ENCODE data around the gene LHFPL2. TPM values are rescaled to one million over a fixed set of nuclear protein-coding genes. Genes with fewer than 3 reads are reported as not detected.

Gene LHFPL2
- total RNA-seq, 1 donor from 2014 or later = 14.4 TPM

DNA sequence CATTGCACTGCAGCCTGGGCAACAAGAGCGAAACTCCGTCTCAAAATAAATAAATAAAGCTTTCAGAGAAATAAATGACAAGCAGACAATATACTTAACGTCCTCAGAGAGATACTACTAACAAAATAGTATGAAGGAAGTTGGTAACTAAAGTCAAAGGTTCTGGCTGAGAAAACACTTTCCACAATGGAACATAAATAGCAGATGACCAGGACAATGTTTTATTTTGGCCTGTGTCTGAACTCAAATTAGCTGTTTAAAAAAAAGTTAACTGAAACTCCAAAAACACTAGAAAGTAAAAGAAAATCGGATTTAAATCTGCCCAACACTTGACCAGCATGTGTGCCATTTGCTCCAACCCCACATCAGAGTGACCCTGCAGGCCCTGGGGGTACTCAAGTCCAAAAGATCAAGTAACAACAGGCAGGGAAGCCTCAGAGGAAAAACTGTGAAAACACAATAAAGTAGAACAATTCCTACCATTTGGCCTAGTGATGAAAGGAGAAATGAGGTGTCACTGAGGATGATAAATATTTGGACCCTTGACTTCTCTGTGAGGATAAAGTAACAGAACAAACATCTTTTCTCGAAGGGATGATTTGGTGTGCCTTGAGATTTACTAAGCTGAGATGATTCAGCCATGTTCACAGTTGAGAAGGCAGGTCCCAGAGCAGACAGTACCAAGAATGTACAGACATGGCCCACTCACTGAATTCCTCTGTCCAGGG lies 47.7 kb downstream of the LHFPL2 start:
- DNase-seq (ENCODE audit: low read depth) = peak; percentile 74
- TF ChIP-seq CTCF (conservative IDR thresholded peaks at IDR 0.05; ENCODE audit: low read depth, low read length) = no peak
- H3K4me3 ChIP-seq (ENCODE audit: low read depth, low read length) = no peak overlapping the region

GRCh38 chr5:78598973-78599372 lies 49.6 kb downstream of the LHFPL2 start:
- no peak for TF ChIP-seq CTCF (conservative IDR thresholded peaks at IDR 0.05; ENCODE audit: low read depth, low read length)
- no peak for DNase-seq (ENCODE audit: low read depth)
- H3K4me3 ChIP-seq (ENCODE audit: low read depth, low read length) = no peak overlapping the region

DNA sequence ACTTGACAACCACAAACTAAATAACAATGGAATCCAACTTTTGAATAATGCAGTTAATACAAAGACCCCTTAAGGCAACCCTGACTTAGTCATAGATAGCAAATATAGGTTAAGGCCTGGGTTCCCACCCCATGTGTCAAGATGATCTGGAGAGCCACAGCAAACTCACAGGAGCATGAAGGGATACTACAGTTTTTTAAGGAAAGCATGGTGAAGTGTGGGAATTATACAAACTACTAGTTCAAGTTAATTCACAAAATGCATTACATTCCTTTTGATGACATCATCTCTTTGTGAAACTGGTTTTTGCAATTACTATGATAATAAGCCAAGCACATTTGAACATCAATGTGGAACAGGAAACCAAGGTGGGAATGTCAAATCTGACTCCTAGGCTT lies 50.6 kb downstream of the LHFPL2 start:
- TF ChIP-seq CTCF (conservative IDR thresholded peaks at IDR 0.05; ENCODE audit: low read depth, low read length) = no peak
- no peak overlapping the region for H3K4me3 ChIP-seq (ENCODE audit: low read depth, low read length)
- no peak for DNase-seq (ENCODE audit: low read depth)

- DNase-seq (ENCODE audit: low read depth) = no peak
- no peak overlapping the region for H3K4me3 ChIP-seq (ENCODE audit: low read depth, low read length)
- TF ChIP-seq CTCF (conservative IDR thresholded peaks at IDR 0.05; ENCODE audit: low read depth, low read length) = no peak
Observed at GRCh38 chr5:78597068-78597973, 51.3 kb downstream of the LHFPL2 start.

DNA sequence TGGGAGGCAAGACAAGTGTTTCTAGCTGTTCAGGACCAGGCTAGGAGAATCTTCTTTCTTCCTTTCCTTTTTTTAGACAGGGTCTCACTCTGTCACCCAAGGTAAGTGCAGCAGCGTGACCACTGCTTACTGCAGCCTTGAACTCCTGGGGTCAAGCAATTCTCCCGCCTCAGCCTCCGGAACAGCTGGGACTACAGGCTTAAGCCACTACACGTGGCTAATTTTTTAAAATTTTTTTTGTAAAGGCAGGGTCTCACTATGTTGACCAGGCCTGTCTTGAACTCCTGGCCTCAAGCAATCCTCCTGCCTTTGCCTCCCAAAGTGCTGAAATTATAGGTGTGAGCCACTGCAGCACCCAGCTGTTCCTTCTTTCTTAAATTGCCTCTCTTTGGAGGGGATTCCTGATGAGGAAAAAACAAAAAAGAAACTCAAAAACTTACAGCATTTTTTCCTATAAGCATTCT lies 53.1 kb downstream of the LHFPL2 start:
- TF ChIP-seq CTCF (conservative IDR thresholded peaks at IDR 0.05; ENCODE audit: low read depth, low read length) = no peak
- DNase-seq (ENCODE audit: low read depth) = no peak

DNA sequence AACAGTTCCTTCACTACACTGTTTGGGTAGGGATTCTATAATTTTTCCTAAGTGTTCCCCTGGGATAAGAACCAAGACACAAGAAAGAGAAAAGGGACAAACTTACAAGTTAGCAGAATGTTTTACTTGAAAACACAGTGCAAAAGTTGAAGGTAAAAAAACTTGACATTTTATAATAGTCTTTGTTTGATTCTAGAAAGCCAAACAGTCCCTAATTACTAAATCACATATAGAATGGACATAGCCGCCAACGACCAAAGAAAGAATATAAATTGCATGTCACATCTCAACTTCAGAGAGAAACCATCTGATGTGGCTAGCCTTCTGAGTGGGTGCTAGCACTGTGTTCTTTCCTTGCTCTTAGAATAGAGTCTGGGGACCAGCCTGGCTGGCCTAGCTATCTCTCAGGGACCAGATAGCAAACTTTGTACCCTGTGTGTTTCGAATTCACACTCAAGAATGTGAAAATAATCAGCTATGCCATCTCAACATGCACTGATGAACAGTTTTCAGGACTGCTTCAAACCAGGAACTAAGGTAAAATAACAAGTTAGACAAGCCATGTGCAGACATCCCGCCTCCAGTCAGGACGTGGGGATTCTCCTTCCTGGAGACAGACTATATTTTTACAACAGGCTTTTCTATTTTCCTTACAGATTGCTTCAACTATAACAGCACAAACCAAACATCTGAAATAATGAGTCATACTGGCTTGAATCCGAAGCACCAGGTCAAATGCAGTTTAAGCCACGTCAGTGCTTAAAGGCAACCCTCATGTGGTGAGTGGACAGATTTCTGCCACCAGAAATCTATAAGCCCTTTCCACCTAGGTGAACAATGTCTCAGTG lies 53.7 kb downstream of the LHFPL2 start:
- peak; percentile 96 for DNase-seq (ENCODE audit: low read depth)
- no peak for TF ChIP-seq CTCF (conservative IDR thresholded peaks at IDR 0.05; ENCODE audit: low read depth, low read length)
- no peak overlapping the region for H3K4me3 ChIP-seq (ENCODE audit: low read depth, low read length)

More for the DNA sequence above, 53.1 kb downstream of the LHFPL2 start:
- H3K4me3 ChIP-seq (ENCODE audit: low read depth, low read length) = no peak overlapping the region

Measured in epithelial cell of proximal tubule (primary cell).